T-helper 17 cell (primary cell): ENCODE data around the gene C19orf38. TPM values are rescaled to one million over a fixed set of nuclear protein-coding genes. Genes with fewer than 3 reads are reported as not detected.
A peak's percentile ranks its signal among the peaks of the same experiment; 100 is the strongest.

ENCODE experiments used
- ATAC-seq: fragments of 150-1000 bp; cut with Tn5 transposase; 2 replicates; pipeline ENCODE4 v1.10.0; 2021; ENCODE audit warnings: mild to moderate bottlenecking, moderate library complexity
- DNase-seq, 3 donors: peaks; one replicate each; pipeline versions ENCODE4 v3.0.0 to v3.0.0-alpha.2; 2020 to 2021
- H3K9me3 ChIP-seq: one replicate; pipeline ENCODE4 v1.7.0; 2013; ENCODE audit warnings: low read length, mild to moderate bottlenecking; ENCODE audit not compliant: control insufficient read depth, poor library complexity, severe bottlenecking
- H3K27ac Mint-ChIP-seq: one replicate; pipeline ENCODE4 v1.8.0; 2022; ENCODE audit warnings: mild to moderate bottlenecking, moderate library complexity, mixed read lengths
- H3K27me3 Mint-ChIP-seq: one replicate; pipeline ENCODE4 v1.8.0; 2022; ENCODE audit warnings: mixed read lengths
- H3K36me3 Mint-ChIP-seq: one replicate; pipeline ENCODE4 v1.8.0; 2022; ENCODE audit warnings: low read depth, mixed read lengths
- H3K4me1 Mint-ChIP-seq: one replicate; pipeline ENCODE4 v1.8.0; 2022; ENCODE audit warnings: mild to moderate bottlenecking, mixed read lengths
- H3K4me3 Mint-ChIP-seq: one replicate; pipeline ENCODE4 v1.8.0; 2022; ENCODE audit warnings: mild to moderate bottlenecking, moderate library complexity, mixed read lengths
- total RNA-seq, 4 donors: library from RNA in 2 of 4; stranded (reverse) in 2 of 4; gene quantifications; one replicate each; pipeline ENCODE4 v1.2.3 and lab custom pipeline; 2022 to 2026

The C19orf38 gene
- total RNA-seq, 2 donors from 2014 or later = 1.6 to 2.2 TPM

GRCh38 chr19:10899151-10899653 is 51.0 kb downstream of the C19orf38 start:
- no peak overlapping the region for H3K27ac Mint-ChIP-seq
- peaks cover 15% of the 10 kb centered on the region for H3K4me1 Mint-ChIP-seq
- ATAC-seq (no peak), DNase-seq (no peak)
- H3K27me3 Mint-ChIP-seq = no peaks in the 10 kb centered on the region
- H3K36me3 Mint-ChIP-seq = peaks cover 3% of the 10 kb centered on the region
- H3K4me3 Mint-ChIP-seq = no peak overlapping the region
- no peaks in the 10 kb centered on the region for H3K9me3 ChIP-seq

GRCh38 chr19:10907925-10908324 is 59.7 kb downstream of the C19orf38 start:
- DNase-seq = no peak
- Mint-ChIP-seq H3K36me3 (peaks cover 3% of the 10 kb centered on the region), H3K4me1 (peaks cover 2% of the 10 kb centered on the region)

GRCh38 chr19:10908380-10908960 is 60.3 kb downstream of the C19orf38 start:
- Mint-ChIP-seq H3K27me3 (no peaks in the 10 kb centered on the region), H3K36me3 (no peaks in the 10 kb centered on the region), H3K4me3 (no peak overlapping the region), H3K4me1 (peaks cover 2% of the 10 kb centered on the region), H3K27ac (peak overlapping the region; percentile 59)
- ATAC-seq (no peak), DNase-seq (no peak)
- H3K9me3 ChIP-seq = no peaks in the 10 kb centered on the region

More at GRCh38 chr19:10907925-10908324, 59.7 kb downstream of the C19orf38 start:
- H3K27me3 Mint-ChIP-seq = no peaks in the 10 kb centered on the region
- H3K9me3 ChIP-seq = no peaks in the 10 kb centered on the region
- no peak overlapping the region for H3K4me3 Mint-ChIP-seq
- peak overlapping the region; percentile 59 for H3K27ac Mint-ChIP-seq
- ATAC-seq = no peak

- H3K27ac Mint-ChIP-seq = no peak overlapping the region
- H3K36me3 Mint-ChIP-seq = no peaks in the 10 kb centered on the region
- ATAC-seq = no peak
- DNase-seq = no peak
- H3K27me3 Mint-ChIP-seq = no peaks in the 10 kb centered on the region
- no peaks in the 10 kb centered on the region for H3K4me1 Mint-ChIP-seq
- no peaks in the 10 kb centered on the region for H3K9me3 ChIP-seq
- no peak overlapping the region for H3K4me3 Mint-ChIP-seq
Measured at GRCh38 chr19:10911579-10912363, 63.6 kb downstream of the C19orf38 start.

GRCh38 chr19:10912619-10913018 is 64.4 kb downstream of the C19orf38 start:
- Mint-ChIP-seq H3K27ac (no peak overlapping the region), H3K4me1 (no peaks in the 10 kb centered on the region), H3K27me3 (no peaks in the 10 kb centered on the region), H3K4me3 (no peak overlapping the region), H3K36me3 (no peaks in the 10 kb centered on the region)
- DNase-seq (no peak), ATAC-seq (no peak)
- no peaks in the 10 kb centered on the region for H3K9me3 ChIP-seq

- ATAC-seq = no peak
- Mint-ChIP-seq H3K27ac (no peak overlapping the region), H3K4me1 (no peaks in the 10 kb centered on the region), H3K36me3 (no peaks in the 10 kb centered on the region), H3K4me3 (no peak overlapping the region), H3K27me3 (no peaks in the 10 kb centered on the region)
- no peak for DNase-seq
- H3K9me3 ChIP-seq = no peaks in the 10 kb centered on the region
Measured at GRCh38 chr19:10913716-10914340, 65.6 kb downstream of the C19orf38 start.

- no peaks in the 10 kb centered on the region for H3K27me3 Mint-ChIP-seq
- H3K36me3 Mint-ChIP-seq = no peaks in the 10 kb centered on the region
Measured at GRCh38 chr19:10915130-10916091, 67.2 kb downstream of the C19orf38 start.

GRCh38 chr19:10916602-10917001 is 68.4 kb downstream of the C19orf38 start:
- H3K4me3 Mint-ChIP-seq = no peak overlapping the region
- H3K27me3 Mint-ChIP-seq = no peaks in the 10 kb centered on the region
- no peaks in the 10 kb centered on the region for H3K4me1 Mint-ChIP-seq
- DNase-seq (no peak), ATAC-seq (no peak)
- no peaks in the 10 kb centered on the region for H3K36me3 Mint-ChIP-seq
- H3K9me3 ChIP-seq = no peaks in the 10 kb centered on the region
- H3K27ac Mint-ChIP-seq = no peak overlapping the region

More at GRCh38 chr19:10915130-10916091, 67.2 kb downstream of the C19orf38 start:
- Mint-ChIP-seq H3K4me3 (no peak overlapping the region), H3K4me1 (no peaks in the 10 kb centered on the region), H3K27ac (peak overlapping the region; percentile 29)
- no peak for ATAC-seq
- no peak for DNase-seq
- H3K9me3 ChIP-seq = no peaks in the 10 kb centered on the region

GRCh38 chr19:10918359-10918758 is 70.1 kb downstream of the C19orf38 start:
- H3K9me3 ChIP-seq = no peaks in the 10 kb centered on the region
- Mint-ChIP-seq H3K4me1 (no peaks in the 10 kb centered on the region), H3K36me3 (no peaks in the 10 kb centered on the region), H3K27ac (peak overlapping the region; percentile 53), H3K27me3 (no peaks in the 10 kb centered on the region), H3K4me3 (no peak overlapping the region)
- ATAC-seq = no peak
- no peak for DNase-seq

Other genes with a start within 250 kb of the C19orf38 start
- 100 to 1,000 TPM; 186 to 200 TPM for gene SLC44A2, start 222.9 kb upstream of the C19orf38 start, total RNA-seq
- 100 to 1,000 TPM; 428 to 456 TPM for gene ILF3, start 194.1 kb upstream of the C19orf38 start, total RNA-seq
- 10 to 100 TPM; 49.4 to 56.9 TPM for gene QTRT1, start 147.0 kb upstream of the C19orf38 start, total RNA-seq
- 100 to 1,000 TPM; 267 to 273 TPM for gene DNM2, start 130.3 kb upstream of the C19orf38 start, total RNA-seq
- gene TMED1, start 12.2 kb upstream of the C19orf38 start, total RNA-seq = 10 to 100 TPM in 1 of 2 donors, 1 to 10 TPM in 1; 8.7 to 10.5 TPM
- gene CARM1, start 23.1 kb downstream of the C19orf38 start, total RNA-seq = 10 to 100 TPM; 22.9 to 24.3 TPM
- 10 to 100 TPM; 19.5 to 19.8 TPM for gene YIPF2, start 80.2 kb downstream of the C19orf38 start, total RNA-seq
- gene TIMM29, start 80.4 kb downstream of the C19orf38 start, total RNA-seq = 10 to 100 TPM; 17.1 to 21.0 TPM
- gene SMARCA4, start 112.6 kb downstream of the C19orf38 start, total RNA-seq = 10 to 100 TPM; 93.9 to 94.0 TPM
- 100 to 1,000 TPM in 1 of 2 donors, 10 to 100 TPM in 1; 98.2 to 139 TPM for gene LDLR, start 241.0 kb downstream of the C19orf38 start, total RNA-seq